D341Med (cell line): ENCODE data around the gene NKAIN4.
"Not testable (repeated sequence)": the region's sequence is repeated elsewhere in the genome, so short reads cannot be mapped to it uniquely, and the experiment has no call there.

ENCODE experiments used
- DNase-seq: peaks from one replicate; pipeline ENCODE4 v3.0.0; 2012; ENCODE audit warnings: low spot score

NKAIN4 gene

GRCh38 chr20:63236116-63236837, 18.0 kb downstream of the NKAIN4 start:
- no peak for DNase-seq

GRCh38 chr20:63235399-63235983, 18.8 kb downstream of the NKAIN4 start, which contains the start of gene BIRC7:
Gene BIRC7, plus strand, starts transcription at chr20:63235905. Its CDS starts 192 bp downstream, at chr20:63236097.
- DNase-seq: no peak

- DNase-seq: peak; percentile 71
Measured at GRCh38 chr20:63234693-63235398, 19.4 kb downstream of the NKAIN4 start.

- no peak for DNase-seq
Measured at GRCh38 chr20:63233924-63234323, 20.3 kb downstream of the NKAIN4 start.

- no peak for DNase-seq
Measured at GRCh38 chr20:63233061-63233344, 21.3 kb downstream of the NKAIN4 start.

GRCh38 chr20:63232235-63233060, 21.8 kb downstream of the NKAIN4 start:
- no peak for DNase-seq

- no peak for DNase-seq
Measured at GRCh38 chr20:63230800-63231268, 23.4 kb downstream of the NKAIN4 start.

- DNase-seq: no peak
Measured at GRCh38 chr20:63228806-63229205, 25.5 kb downstream of the NKAIN4 start.

- no peak for DNase-seq
Measured at GRCh38 chr20:63227260-63227659, 27.0 kb downstream of the NKAIN4 start.

- DNase-seq: no peak
Measured at GRCh38 chr20:63226042-63226943, 28.0 kb downstream of the NKAIN4 start.

GRCh38 chr20:63225082-63225454, 29.2 kb downstream of the NKAIN4 start:
- no peak for DNase-seq

GRCh38 chr20:63224412-63225081, 29.7 kb downstream of the NKAIN4 start:
- no peak for DNase-seq

GRCh38 chr20:63223826-63224207, 30.4 kb downstream of the NKAIN4 start:
- no peak for DNase-seq

GRCh38 chr20:63223121-63223825, 31.0 kb downstream of the NKAIN4 start:
- DNase-seq: peak; percentile 73

- DNase-seq: no peak
Measured at GRCh38 chr20:63222541-63222940, 31.7 kb downstream of the NKAIN4 start.

GRCh38 chr20:63221400-63222053, 32.7 kb downstream of the NKAIN4 start:
- not testable (repeated sequence) for DNase-seq

- DNase-seq: no peak
Measured at GRCh38 chr20:63220696-63221399, 33.4 kb downstream of the NKAIN4 start.

GRCh38 chr20:63219866-63220521, 34.3 kb downstream of the NKAIN4 start:
- DNase-seq: no peak
